Neural crest cell (in vitro differentiated cells): ENCODE results near the gene ZMIZ1. TPM values are rescaled to one million over a fixed set of nuclear protein-coding genes. Genes with fewer than 3 reads are reported as not detected.

Experiments used
- DNase-seq: peaks from one replicate; pipeline ENCODE4 v3.0.0; 2021; ENCODE audit warnings: low read depth, mixed read lengths, low spot score
- H3K27ac Mint-ChIP-seq: one replicate; pipeline ENCODE4 v1.8.0; 2021; ENCODE audit warnings: mild to moderate bottlenecking, mixed read lengths; ENCODE audit not compliant: unreplicated experiment
- H3K27me3 Mint-ChIP-seq: 2 replicates; pipeline ENCODE4 v1.8.0; 2021; ENCODE audit warnings: low read depth, mild to moderate bottlenecking, mixed read lengths
- H3K36me3 Mint-ChIP-seq: 2 replicates; pipeline ENCODE4 v1.8.0; 2021; ENCODE audit warnings: low read depth, mild to moderate bottlenecking, mixed read lengths
- H3K4me1 Mint-ChIP-seq: 2 replicates; pipeline ENCODE4 v1.8.0; 2021; ENCODE audit warnings: mixed read lengths
- H3K4me3 Mint-ChIP-seq: one replicate; pipeline ENCODE4 v1.8.0; 2021; ENCODE audit warnings: mild to moderate bottlenecking, mixed read lengths
- H3K9me3 Mint-ChIP-seq: 2 replicates; pipeline ENCODE4 v1.8.0; 2021; ENCODE audit warnings: mixed read lengths
- total RNA-seq: library from RNA; stranded (reverse); gene quantifications from 2 replicates; pipeline ENCODE4 v1.2.1, GENCODE V29; 2021
- TF ChIP-seq, protein P1 (sequence below): fragments of 200-600 bp; sonication (generic); conservative IDR thresholded peaks from 2 replicates; pipeline ENCODE4 v1.5.0; 2021; ENCODE audit warnings: antibody characterized with exemption, mild to moderate bottlenecking

The ZMIZ1 gene
- total RNA-seq, 1 donor from 2014 or later = 92.0 TPM

GRCh38 chr10:79206300-79207095, 137.7 kb downstream of the ZMIZ1 start:
- peaks cover 13% of the 10 kb centered on the region for H3K36me3 Mint-ChIP-seq
- H3K27me3 Mint-ChIP-seq = no peaks in the 10 kb centered on the region
- H3K9me3 Mint-ChIP-seq = no peaks in the 10 kb centered on the region
- TF ChIP-seq, protein P1, sequence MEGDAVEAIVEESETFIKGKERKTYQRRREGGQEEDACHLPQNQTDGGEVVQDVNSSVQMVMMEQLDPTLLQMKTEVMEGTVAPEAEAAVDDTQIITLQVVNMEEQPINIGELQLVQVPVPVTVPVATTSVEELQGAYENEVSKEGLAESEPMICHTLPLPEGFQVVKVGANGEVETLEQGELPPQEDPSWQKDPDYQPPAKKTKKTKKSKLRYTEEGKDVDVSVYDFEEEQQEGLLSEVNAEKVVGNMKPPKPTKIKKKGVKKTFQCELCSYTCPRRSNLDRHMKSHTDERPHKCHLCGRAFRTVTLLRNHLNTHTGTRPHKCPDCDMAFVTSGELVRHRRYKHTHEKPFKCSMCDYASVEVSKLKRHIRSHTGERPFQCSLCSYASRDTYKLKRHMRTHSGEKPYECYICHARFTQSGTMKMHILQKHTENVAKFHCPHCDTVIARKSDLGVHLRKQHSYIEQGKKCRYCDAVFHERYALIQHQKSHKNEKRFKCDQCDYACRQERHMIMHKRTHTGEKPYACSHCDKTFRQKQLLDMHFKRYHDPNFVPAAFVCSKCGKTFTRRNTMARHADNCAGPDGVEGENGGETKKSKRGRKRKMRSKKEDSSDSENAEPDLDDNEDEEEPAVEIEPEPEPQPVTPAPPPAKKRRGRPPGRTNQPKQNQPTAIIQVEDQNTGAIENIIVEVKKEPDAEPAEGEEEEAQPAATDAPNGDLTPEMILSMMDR = no peak
- DNase-seq = no peak
- H3K4me1 Mint-ChIP-seq = peaks cover 19% of the 10 kb centered on the region
- no peak overlapping the region for H3K27ac Mint-ChIP-seq
- no peak overlapping the region for H3K4me3 Mint-ChIP-seq

DNA sequence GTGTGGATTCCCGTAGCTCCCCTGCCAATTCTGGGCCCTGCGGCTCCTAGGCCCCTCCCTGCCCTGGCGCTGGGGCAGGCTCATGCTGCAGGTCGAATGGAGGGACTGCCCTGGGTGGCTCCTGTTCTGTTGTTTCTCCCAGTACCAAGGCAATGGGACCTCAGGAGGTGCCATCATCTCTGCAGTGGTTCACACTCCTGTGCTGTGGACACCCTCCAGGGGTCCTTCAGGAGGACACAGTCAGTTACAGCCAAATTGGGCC, 138.3 kb downstream of the ZMIZ1 start:
- no peak for DNase-seq
- peaks cover 13% of the 10 kb centered on the region for H3K36me3 Mint-ChIP-seq
- TF ChIP-seq, protein P1 = no peak

GRCh38 chr10:79207726-79208125, 139.0 kb downstream of the ZMIZ1 start:
- H3K9me3 Mint-ChIP-seq = no peaks in the 10 kb centered on the region
- H3K4me1 Mint-ChIP-seq = peaks cover 19% of the 10 kb centered on the region
- H3K27me3 Mint-ChIP-seq = no peaks in the 10 kb centered on the region
- H3K4me3 Mint-ChIP-seq = no peak overlapping the region
- DNase-seq = no peak
- peaks cover 13% of the 10 kb centered on the region for H3K36me3 Mint-ChIP-seq
- no peak overlapping the region for H3K27ac Mint-ChIP-seq
- TF ChIP-seq, protein P1 = no peak

More for the DNA sequence above, 138.3 kb downstream of the ZMIZ1 start:
- Mint-ChIP-seq H3K4me1 (peaks cover 19% of the 10 kb centered on the region), H3K9me3 (no peaks in the 10 kb centered on the region), H3K27me3 (no peaks in the 10 kb centered on the region), H3K4me3 (no peak overlapping the region), H3K27ac (no peak overlapping the region)

GRCh38 chr10:79208251-79208983, 139.7 kb downstream of the ZMIZ1 start:
- no peak for DNase-seq
- TF ChIP-seq, protein P1 = no peak
- Mint-ChIP-seq H3K36me3 (peaks cover 13% of the 10 kb centered on the region), H3K27me3 (no peaks in the 10 kb centered on the region), H3K9me3 (no peaks in the 10 kb centered on the region), H3K4me1 (peaks cover 19% of the 10 kb centered on the region), H3K4me3 (no peak overlapping the region), H3K27ac (no peak overlapping the region)

GRCh38 chr10:79209340-79209739, 140.6 kb downstream of the ZMIZ1 start:
- no peaks in the 10 kb centered on the region for H3K9me3 Mint-ChIP-seq
- TF ChIP-seq, protein P1 = no peak
- no peak overlapping the region for H3K27ac Mint-ChIP-seq
- peaks cover 9% of the 10 kb centered on the region for H3K36me3 Mint-ChIP-seq
- H3K4me3 Mint-ChIP-seq = no peak overlapping the region
- H3K27me3 Mint-ChIP-seq = no peaks in the 10 kb centered on the region
- no peak for DNase-seq
- peaks cover 10% of the 10 kb centered on the region for H3K4me1 Mint-ChIP-seq
